WERI-Rb-1 (cell line): ENCODE results near the gene GRHL3.

Source experiments
- DNase-seq: peaks from one replicate; pipeline ENCODE4 v3.0.0-alpha.2; 2020
- H3K27ac ChIP-seq: fragments of 250-450 bp; sonication (Bioruptor Pico); 2 replicates; pipeline ENCODE4 v1.5.1; 2020; ENCODE audit warnings: mild to moderate bottlenecking, moderate library complexity
- H3K27me3 ChIP-seq: fragments of 250-450 bp; sonication (Bioruptor Pico); 2 replicates; pipeline ENCODE4 v1.5.1; 2021; ENCODE audit warnings: mild to moderate bottlenecking, low read depth, moderate library complexity; ENCODE audit not compliant: insufficient read depth, severe bottlenecking
- H3K36me3 ChIP-seq: fragments of 250-450 bp; sonication (Bioruptor Pico); 2 replicates; pipeline ENCODE4 v1.5.1; 2020; ENCODE audit warnings: mild to moderate bottlenecking, moderate library complexity
- H3K4me3 ChIP-seq: 2 replicates; pipeline ENCODE4 v1.5.1; 2011; ENCODE audit warnings: low read depth, mild to moderate bottlenecking, control low read depth, low read length
- H3K9me3 ChIP-seq: fragments of 250-450 bp; sonication (Bioruptor Pico); 2 replicates; pipeline ENCODE4 v1.5.1; 2021; ENCODE audit warnings: mild to moderate bottlenecking, moderate library complexity; ENCODE audit not compliant: severe bottlenecking
- CTCF ChIP-seq: IDR thresholded peaks from 2 replicates; pipeline ENCODE4 v1.5.1; 2011; ENCODE audit warnings: low read depth, mild to moderate bottlenecking, control low read depth, inconsistent platforms, low read length

The GRHL3 gene

GRCh38 chr1:24348196-24348595 is 29.0 kb downstream of the GRHL3 start:
- no peaks in the 10 kb centered on the region for H3K36me3 ChIP-seq
- H3K27ac ChIP-seq = no peak overlapping the region
- H3K4me3 ChIP-seq = no peak overlapping the region
- no peaks in the 10 kb centered on the region for H3K27me3 ChIP-seq
- no peak for DNase-seq
- no peak for TF ChIP-seq CTCF
- H3K9me3 ChIP-seq = no peaks in the 10 kb centered on the region

GRCh38 chr1:24349891-24350290 is 30.7 kb downstream of the GRHL3 start:
- Histone ChIP-seq H3K36me3 (no peaks in the 10 kb centered on the region), H3K4me3 (no peak overlapping the region), H3K9me3 (no peaks in the 10 kb centered on the region), H3K27me3 (no peaks in the 10 kb centered on the region), H3K27ac (no peak overlapping the region)
- no peak for TF ChIP-seq CTCF
- no peak for DNase-seq

- no peak overlapping the region for H3K4me3 ChIP-seq
- no peaks in the 10 kb centered on the region for H3K27me3 ChIP-seq
- no peaks in the 10 kb centered on the region for H3K9me3 ChIP-seq
- no peak overlapping the region for H3K27ac ChIP-seq
- DNase-seq = no peak
- no peaks in the 10 kb centered on the region for H3K36me3 ChIP-seq
- no peak for TF ChIP-seq CTCF
Observed at GRCh38 chr1:24351247-24351646, 32.1 kb downstream of the GRHL3 start.

GRCh38 chr1:24351918-24352627 is 32.9 kb downstream of the GRHL3 start:
- Histone ChIP-seq H3K27me3 (no peaks in the 10 kb centered on the region), H3K4me3 (no peak overlapping the region), H3K36me3 (no peaks in the 10 kb centered on the region), H3K27ac (no peak overlapping the region), H3K9me3 (no peaks in the 10 kb centered on the region)
- no peak for DNase-seq
- no peak for TF ChIP-seq CTCF

- H3K9me3 ChIP-seq = no peaks in the 10 kb centered on the region
- no peaks in the 10 kb centered on the region for H3K27me3 ChIP-seq
- peaks cover 4% of the 10 kb centered on the region for H3K36me3 ChIP-seq
- TF ChIP-seq CTCF = no peak
- no peak overlapping the region for H3K4me3 ChIP-seq
- H3K27ac ChIP-seq = no peak overlapping the region
- DNase-seq = no peak
Observed at GRCh38 chr1:24353292-24353891, 34.2 kb downstream of the GRHL3 start.
